Osteoblast (primary cell): ENCODE results near the gene PID1. TPM values are rescaled to one million over a fixed set of nuclear protein-coding genes. Genes with fewer than 3 reads are reported as not detected.

Experiments
- DNase-seq: peaks from one replicate; pipeline ENCODE4 v3.0.0; 2011; ENCODE audit warnings: low spot score, mixed read lengths; ENCODE audit not compliant: insufficient read length; ENCODE audit errors: missing footprints
- H2AFZ ChIP-seq: 2 replicates; pipeline ENCODE4 v1.6.0; 2011; ENCODE audit warnings: mild to moderate bottlenecking, low read length
- H3K27ac ChIP-seq: 2 replicates; pipeline ENCODE4 v1.5.1; 2011; ENCODE audit warnings: mild to moderate bottlenecking, low read depth, low read length, moderate library complexity
- H3K27me3 ChIP-seq: 2 replicates; pipeline ENCODE4 v1.6.0; 2012; ENCODE audit warnings: mild to moderate bottlenecking, control low read depth, inconsistent platforms, low read length, moderate library complexity; ENCODE audit not compliant: insufficient read depth
- H3K36me3 ChIP-seq: 2 replicates; pipeline ENCODE4 v1.5.1; 2011; ENCODE audit warnings: mild to moderate bottlenecking, low read length, control low read depth, moderate library complexity; ENCODE audit not compliant: insufficient read depth
- H3K4me1 ChIP-seq: 2 replicates; pipeline ENCODE4 v1.5.1; 2011; ENCODE audit warnings: mild to moderate bottlenecking, low read length, control low read depth, moderate library complexity; ENCODE audit not compliant: insufficient read depth
- H3K4me2 ChIP-seq: 2 replicates; pipeline ENCODE4 v1.6.0; 2011; ENCODE audit warnings: mild to moderate bottlenecking, low read length; ENCODE audit not compliant: insufficient read depth
- H3K4me3 ChIP-seq: fragments of 200-600 bp; sonication (generic); 3 replicates; pipeline ENCODE4 v1.5.1; 2012; ENCODE audit warnings: mild to moderate bottlenecking, low read length, inconsistent platforms; ENCODE audit not compliant: insufficient read depth
- H3K79me2 ChIP-seq: 2 replicates; pipeline ENCODE4 v1.6.0; 2012; ENCODE audit warnings: mild to moderate bottlenecking, low read length, control low read depth, inconsistent platforms; ENCODE audit not compliant: insufficient read depth
- H3K9me3 ChIP-seq: 2 replicates; pipeline ENCODE4 v1.5.1; 2011; ENCODE audit warnings: low read depth, low read length, control low read depth
- H4K20me1 ChIP-seq: 2 replicates; pipeline ENCODE4 v1.6.0; 2012; ENCODE audit warnings: mild to moderate bottlenecking, low read length, control low read depth; ENCODE audit not compliant: insufficient read depth
- total RNA-seq: library from RNA; depleted of rRNA; stranded (reverse); fragments of >200 nt; gene quantifications from 2 replicates; pipeline ENCODE4 v1.2.3, GENCODE V29; 2012
- TF ChIP-seq, protein P1 (sequence below): IDR thresholded peaks from 2 replicates; pipeline ENCODE4 v1.5.1; 2011; ENCODE audit warnings: mild to moderate bottlenecking, low read depth, low read length, moderate library complexity; ENCODE audit errors: extremely low read depth

PID1 gene
- total RNA-seq, 1 donor: 9.8 TPM

DNA sequence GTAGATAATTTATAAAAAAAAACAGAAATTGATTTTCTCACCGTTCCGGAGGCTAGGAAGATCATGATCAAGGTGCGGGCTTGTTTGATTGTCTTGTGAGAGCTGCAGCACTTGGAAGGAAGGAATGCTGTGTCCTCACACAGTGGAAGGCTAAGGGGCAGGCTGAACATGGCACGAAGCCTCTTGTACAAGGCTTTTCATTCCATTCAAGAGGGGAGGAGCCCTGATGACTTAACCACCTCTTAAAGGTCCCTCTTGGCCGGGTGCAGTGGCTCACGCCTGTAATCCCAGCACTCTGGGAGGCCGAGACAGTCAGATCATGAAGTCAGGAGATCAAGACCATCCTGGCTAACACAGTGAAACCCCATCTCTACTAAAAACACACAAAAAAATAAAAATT is 39.2 kb downstream of the PID1 start:
- H2AFZ ChIP-seq: no peak overlapping the region
- TF ChIP-seq, protein P1, sequence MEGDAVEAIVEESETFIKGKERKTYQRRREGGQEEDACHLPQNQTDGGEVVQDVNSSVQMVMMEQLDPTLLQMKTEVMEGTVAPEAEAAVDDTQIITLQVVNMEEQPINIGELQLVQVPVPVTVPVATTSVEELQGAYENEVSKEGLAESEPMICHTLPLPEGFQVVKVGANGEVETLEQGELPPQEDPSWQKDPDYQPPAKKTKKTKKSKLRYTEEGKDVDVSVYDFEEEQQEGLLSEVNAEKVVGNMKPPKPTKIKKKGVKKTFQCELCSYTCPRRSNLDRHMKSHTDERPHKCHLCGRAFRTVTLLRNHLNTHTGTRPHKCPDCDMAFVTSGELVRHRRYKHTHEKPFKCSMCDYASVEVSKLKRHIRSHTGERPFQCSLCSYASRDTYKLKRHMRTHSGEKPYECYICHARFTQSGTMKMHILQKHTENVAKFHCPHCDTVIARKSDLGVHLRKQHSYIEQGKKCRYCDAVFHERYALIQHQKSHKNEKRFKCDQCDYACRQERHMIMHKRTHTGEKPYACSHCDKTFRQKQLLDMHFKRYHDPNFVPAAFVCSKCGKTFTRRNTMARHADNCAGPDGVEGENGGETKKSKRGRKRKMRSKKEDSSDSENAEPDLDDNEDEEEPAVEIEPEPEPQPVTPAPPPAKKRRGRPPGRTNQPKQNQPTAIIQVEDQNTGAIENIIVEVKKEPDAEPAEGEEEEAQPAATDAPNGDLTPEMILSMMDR: no peak
- H4K20me1 ChIP-seq: peaks cover 3% of the 10 kb centered on the region
- no peak overlapping the region for H3K4me3 ChIP-seq
- no peaks in the 10 kb centered on the region for H3K9me3 ChIP-seq
- H3K36me3 ChIP-seq: no peaks in the 10 kb centered on the region
- H3K27ac ChIP-seq: no peak overlapping the region
- H3K79me2 ChIP-seq: no peaks in the 10 kb centered on the region
- DNase-seq: no peak
- H3K4me2 ChIP-seq: no peak overlapping the region
- H3K4me1 ChIP-seq: no peaks in the 10 kb centered on the region
- no peaks in the 10 kb centered on the region for H3K27me3 ChIP-seq

DNA sequence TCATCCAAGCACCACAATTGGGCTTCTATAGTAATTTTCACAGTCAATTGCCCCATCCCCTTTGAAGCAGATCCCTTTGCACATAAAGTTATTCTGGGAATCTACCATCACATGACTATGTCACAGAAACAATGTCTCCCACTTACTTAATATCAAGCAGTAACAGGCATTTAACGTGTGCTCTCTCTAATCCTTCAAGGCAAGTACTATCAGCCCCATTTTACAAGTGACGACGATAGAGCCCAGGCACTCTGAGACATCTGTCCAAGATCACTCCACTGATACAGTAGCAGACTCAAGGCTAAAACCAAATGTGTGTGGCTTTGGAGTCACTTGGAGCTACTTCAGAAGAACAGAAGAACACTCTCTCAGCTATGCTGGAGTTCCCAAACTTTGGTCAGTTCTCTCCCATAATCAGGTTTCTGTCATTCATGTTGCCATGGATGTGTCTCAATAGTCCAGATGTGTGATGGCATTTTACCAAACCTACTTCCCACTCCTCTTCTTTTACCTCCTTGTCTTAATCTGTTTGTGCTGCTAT is 39.7 kb downstream of the PID1 start:
- no peak for DNase-seq
- TF ChIP-seq, protein P1: no peak
- peaks cover 3% of the 10 kb centered on the region for H4K20me1 ChIP-seq

DNA sequence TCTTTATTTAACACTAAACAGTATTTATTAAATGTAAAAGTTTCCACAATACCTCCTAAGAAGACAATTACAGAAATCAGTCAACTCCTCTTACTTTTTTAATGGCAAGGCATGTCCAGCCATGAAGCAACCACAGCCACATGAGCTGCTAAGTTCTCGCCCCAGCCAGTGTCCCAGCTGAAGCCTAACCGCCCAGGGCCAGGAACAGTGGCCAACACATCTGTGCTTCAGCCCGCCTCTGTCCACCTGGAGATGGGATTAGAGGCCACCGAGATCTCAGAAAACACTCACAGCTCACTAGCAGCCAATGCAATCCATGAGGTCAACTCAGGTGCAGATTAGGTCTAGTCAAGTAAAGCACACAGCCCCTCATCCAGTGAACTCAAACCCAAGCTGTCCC is 40.2 kb downstream of the PID1 start:
- H3K4me3 ChIP-seq: no peak overlapping the region
- no peaks in the 10 kb centered on the region for H3K4me1 ChIP-seq
- H3K4me2 ChIP-seq: no peak overlapping the region
- peaks cover 3% of the 10 kb centered on the region for H4K20me1 ChIP-seq
- H3K36me3 ChIP-seq: no peaks in the 10 kb centered on the region
- TF ChIP-seq, protein P1: no peak
- H3K79me2 ChIP-seq: no peaks in the 10 kb centered on the region
- H3K9me3 ChIP-seq: no peaks in the 10 kb centered on the region
- no peaks in the 10 kb centered on the region for H3K27me3 ChIP-seq
- no peak for DNase-seq
- no peak overlapping the region for H3K27ac ChIP-seq
- no peak overlapping the region for H2AFZ ChIP-seq

More for the DNA sequence above, 39.7 kb downstream of the PID1 start:
- Histone ChIP-seq H3K4me3 (no peak overlapping the region), H2AFZ (no peak overlapping the region), H3K4me1 (no peaks in the 10 kb centered on the region), H3K36me3 (no peaks in the 10 kb centered on the region), H3K27ac (no peak overlapping the region), H3K4me2 (no peak overlapping the region), H3K27me3 (no peaks in the 10 kb centered on the region), H3K79me2 (no peaks in the 10 kb centered on the region), H3K9me3 (no peaks in the 10 kb centered on the region)

DNA sequence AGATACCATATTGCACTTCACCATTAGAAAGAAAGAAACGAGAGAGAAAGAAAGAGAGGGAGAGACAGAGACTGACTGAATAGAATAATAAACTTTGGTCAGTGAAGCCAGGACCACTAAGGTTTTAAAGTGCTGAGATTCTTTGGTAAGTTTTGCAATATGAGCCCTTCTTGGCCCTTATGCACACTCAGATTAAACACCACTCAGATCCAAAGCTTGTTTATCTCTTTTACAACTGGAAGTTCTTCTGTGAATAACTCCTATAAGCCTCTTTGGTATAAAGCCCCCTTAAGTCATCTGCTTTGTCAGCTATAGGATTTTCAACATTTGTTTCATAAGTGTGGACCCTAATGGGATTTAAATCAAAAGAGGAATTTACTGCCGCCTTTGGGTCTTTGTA is 40.8 kb downstream of the PID1 start:
- Histone ChIP-seq H4K20me1 (peaks cover 3% of the 10 kb centered on the region), H3K4me2 (no peak overlapping the region), H3K9me3 (no peaks in the 10 kb centered on the region), H3K79me2 (no peaks in the 10 kb centered on the region), H3K27me3 (no peaks in the 10 kb centered on the region), H3K4me3 (no peak overlapping the region), H3K4me1 (no peaks in the 10 kb centered on the region), H2AFZ (no peak overlapping the region), H3K27ac (no peak overlapping the region), H3K36me3 (no peaks in the 10 kb centered on the region)
- DNase-seq: no peak
- TF ChIP-seq, protein P1: no peak
